ENCODE results near the gene PRPF6.

DNA sequence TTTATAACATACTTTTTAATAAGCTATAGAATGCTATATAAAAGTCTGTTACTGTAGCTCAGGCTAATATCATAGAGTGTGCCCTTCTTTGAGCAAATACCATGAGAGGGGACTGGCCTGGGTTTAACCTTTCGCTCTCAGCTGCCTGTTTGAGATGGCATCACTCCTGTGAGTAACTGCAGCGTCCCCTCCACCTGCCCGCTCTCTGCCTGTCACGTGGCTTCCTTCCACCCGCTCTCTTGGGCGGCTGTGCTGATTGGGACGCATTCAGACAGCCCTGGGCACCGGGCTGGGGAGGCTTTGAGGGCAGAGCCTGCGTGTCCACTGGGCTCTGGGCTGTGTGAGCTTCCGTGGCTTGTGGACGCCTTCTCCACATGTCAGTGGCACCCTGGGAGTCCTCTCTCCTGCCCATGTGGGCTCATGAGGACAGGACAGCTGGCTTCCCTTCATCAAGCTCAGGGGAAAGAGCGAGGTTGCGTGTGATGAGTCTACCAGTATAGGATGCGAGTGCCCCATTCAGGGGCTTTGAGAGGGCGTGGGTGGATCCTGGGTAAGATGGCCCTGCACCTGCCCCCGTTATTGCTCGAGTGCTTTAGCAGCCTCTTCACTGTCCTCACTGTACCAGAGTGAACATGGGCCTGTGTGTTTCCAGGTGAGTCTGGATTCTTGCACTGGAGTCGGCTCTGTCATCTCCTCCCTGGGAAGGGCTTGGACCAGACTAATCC, 44.3 kb downstream of the PRPF6 start:
- TF ChIP-seq, protein P1, sequence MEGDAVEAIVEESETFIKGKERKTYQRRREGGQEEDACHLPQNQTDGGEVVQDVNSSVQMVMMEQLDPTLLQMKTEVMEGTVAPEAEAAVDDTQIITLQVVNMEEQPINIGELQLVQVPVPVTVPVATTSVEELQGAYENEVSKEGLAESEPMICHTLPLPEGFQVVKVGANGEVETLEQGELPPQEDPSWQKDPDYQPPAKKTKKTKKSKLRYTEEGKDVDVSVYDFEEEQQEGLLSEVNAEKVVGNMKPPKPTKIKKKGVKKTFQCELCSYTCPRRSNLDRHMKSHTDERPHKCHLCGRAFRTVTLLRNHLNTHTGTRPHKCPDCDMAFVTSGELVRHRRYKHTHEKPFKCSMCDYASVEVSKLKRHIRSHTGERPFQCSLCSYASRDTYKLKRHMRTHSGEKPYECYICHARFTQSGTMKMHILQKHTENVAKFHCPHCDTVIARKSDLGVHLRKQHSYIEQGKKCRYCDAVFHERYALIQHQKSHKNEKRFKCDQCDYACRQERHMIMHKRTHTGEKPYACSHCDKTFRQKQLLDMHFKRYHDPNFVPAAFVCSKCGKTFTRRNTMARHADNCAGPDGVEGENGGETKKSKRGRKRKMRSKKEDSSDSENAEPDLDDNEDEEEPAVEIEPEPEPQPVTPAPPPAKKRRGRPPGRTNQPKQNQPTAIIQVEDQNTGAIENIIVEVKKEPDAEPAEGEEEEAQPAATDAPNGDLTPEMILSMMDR (IDR thresholded peaks at IDR 0.05; ENCODE audit: low read depth, low read length, poor library complexity, severe bottlenecking), result no peak
- no peak for TF ChIP-seq EZH2phosphoT487 (IDR thresholded peaks at IDR 0.05; ENCODE audit: borderline replicate concordance, low read length)
